Measurements from ENCODE around the gene TMEM131L.

DNA sequence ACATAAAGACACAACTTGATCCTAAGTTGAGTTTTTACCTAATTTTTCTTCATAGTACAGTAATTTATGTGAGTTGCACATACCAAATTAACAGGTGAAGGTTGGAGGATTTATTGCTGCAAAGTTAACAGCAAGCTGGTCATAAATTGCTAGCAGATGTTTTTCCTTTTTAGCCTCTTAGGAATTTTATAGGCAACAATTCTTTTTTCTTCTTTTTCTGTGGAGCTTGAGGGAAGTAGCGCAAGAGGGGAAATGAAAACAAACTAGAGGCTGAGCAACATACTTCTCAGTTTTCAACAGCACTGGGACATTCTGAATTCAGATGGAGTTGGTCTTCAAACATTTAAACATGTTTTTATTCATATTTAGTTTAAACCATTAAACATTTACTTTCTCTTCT is 154.2 kb downstream of the TMEM131L start:
- TF ChIP-seq, protein P1, sequence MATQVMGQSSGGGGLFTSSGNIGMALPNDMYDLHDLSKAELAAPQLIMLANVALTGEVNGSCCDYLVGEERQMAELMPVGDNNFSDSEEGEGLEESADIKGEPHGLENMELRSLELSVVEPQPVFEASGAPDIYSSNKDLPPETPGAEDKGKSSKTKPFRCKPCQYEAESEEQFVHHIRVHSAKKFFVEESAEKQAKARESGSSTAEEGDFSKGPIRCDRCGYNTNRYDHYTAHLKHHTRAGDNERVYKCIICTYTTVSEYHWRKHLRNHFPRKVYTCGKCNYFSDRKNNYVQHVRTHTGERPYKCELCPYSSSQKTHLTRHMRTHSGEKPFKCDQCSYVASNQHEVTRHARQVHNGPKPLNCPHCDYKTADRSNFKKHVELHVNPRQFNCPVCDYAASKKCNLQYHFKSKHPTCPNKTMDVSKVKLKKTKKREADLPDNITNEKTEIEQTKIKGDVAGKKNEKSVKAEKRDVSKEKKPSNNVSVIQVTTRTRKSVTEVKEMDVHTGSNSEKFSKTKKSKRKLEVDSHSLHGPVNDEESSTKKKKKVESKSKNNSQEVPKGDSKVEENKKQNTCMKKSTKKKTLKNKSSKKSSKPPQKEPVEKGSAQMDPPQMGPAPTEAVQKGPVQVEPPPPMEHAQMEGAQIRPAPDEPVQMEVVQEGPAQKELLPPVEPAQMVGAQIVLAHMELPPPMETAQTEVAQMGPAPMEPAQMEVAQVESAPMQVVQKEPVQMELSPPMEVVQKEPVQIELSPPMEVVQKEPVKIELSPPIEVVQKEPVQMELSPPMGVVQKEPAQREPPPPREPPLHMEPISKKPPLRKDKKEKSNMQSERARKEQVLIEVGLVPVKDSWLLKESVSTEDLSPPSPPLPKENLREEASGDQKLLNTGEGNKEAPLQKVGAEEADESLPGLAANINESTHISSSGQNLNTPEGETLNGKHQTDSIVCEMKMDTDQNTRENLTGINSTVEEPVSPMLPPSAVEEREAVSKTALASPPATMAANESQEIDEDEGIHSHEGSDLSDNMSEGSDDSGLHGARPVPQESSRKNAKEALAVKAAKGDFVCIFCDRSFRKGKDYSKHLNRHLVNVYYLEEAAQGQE (IDR thresholded peaks at IDR 0.05; ENCODE audit: low read depth), result no peak
- TF ChIP-seq EGR1 (IDR thresholded peaks at IDR 0.05) (no peak), CREB1 (IDR thresholded peaks at IDR 0.05; ENCODE audit: low read depth) (no peak), EP300 (IDR thresholded peaks at IDR 0.05; ENCODE audit: borderline replicate concordance) (no peak), TAF1 (IDR thresholded peaks at IDR 0.05; ENCODE audit: low read depth) (no peak), RAD21 (IDR thresholded peaks at IDR 0.05; ENCODE audit: low read depth) (no peak), TEAD4 (IDR thresholded peaks at IDR 0.05) (no peak), CEBPB (IDR thresholded peaks at IDR 0.05) (no peak), NFIC (IDR thresholded peaks at IDR 0.05) (no peak), TCF12 (IDR thresholded peaks at IDR 0.05; ENCODE audit: low read depth) (no peak), FOXM1 (IDR thresholded peaks at IDR 0.05; ENCODE audit: borderline replicate concordance, low read depth) (no peak), YY1 (IDR thresholded peaks at IDR 0.05; ENCODE audit: low read depth) (no peak)
- TF ChIP-seq, protein P2, sequence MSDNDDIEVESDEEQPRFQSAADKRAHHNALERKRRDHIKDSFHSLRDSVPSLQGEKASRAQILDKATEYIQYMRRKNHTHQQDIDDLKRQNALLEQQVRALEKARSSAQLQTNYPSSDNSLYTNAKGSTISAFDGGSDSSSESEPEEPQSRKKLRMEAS (IDR thresholded peaks at IDR 0.05), result no peak

Data from Ishikawa (cell line).